AG09319 (cell line): Measurements from ENCODE around the gene SMIM45.

Experiments
- DNase-seq: peaks from one replicate; pipeline ENCODE4 v3.0.0-alpha.2; 2010; ENCODE audit warnings: low read depth; ENCODE audit errors: extremely low read depth
- TF ChIP-seq, protein P1 (sequence below): IDR thresholded peaks from 2 replicates; pipeline ENCODE4 v1.5.1; 2011; ENCODE audit warnings: low read depth, mild to moderate bottlenecking, inconsistent platforms, low read length, moderate library complexity

SMIM45 gene

DNA sequence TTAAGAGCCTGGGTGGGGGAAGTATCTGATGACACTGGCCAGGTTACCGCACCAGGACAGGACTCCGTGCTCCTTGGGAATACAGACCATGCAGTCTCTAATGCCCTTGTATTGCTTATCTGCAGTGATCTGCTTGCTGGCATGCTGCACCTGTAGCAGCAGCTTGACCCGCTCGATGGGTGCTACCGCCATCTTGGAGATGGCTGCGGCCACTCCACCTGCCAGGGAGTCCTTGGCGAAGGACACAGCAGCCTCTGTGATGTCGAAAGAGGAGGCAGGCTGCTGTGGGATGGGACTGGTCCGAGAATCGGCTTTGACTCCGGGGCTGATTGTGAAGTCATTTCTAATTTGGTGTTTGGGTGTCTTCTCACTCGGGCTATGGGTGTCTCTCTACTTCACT is 49.8 kb downstream of the SMIM45 start:
- TF ChIP-seq, protein P1, sequence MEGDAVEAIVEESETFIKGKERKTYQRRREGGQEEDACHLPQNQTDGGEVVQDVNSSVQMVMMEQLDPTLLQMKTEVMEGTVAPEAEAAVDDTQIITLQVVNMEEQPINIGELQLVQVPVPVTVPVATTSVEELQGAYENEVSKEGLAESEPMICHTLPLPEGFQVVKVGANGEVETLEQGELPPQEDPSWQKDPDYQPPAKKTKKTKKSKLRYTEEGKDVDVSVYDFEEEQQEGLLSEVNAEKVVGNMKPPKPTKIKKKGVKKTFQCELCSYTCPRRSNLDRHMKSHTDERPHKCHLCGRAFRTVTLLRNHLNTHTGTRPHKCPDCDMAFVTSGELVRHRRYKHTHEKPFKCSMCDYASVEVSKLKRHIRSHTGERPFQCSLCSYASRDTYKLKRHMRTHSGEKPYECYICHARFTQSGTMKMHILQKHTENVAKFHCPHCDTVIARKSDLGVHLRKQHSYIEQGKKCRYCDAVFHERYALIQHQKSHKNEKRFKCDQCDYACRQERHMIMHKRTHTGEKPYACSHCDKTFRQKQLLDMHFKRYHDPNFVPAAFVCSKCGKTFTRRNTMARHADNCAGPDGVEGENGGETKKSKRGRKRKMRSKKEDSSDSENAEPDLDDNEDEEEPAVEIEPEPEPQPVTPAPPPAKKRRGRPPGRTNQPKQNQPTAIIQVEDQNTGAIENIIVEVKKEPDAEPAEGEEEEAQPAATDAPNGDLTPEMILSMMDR = no peak
- no peak for DNase-seq

DNA sequence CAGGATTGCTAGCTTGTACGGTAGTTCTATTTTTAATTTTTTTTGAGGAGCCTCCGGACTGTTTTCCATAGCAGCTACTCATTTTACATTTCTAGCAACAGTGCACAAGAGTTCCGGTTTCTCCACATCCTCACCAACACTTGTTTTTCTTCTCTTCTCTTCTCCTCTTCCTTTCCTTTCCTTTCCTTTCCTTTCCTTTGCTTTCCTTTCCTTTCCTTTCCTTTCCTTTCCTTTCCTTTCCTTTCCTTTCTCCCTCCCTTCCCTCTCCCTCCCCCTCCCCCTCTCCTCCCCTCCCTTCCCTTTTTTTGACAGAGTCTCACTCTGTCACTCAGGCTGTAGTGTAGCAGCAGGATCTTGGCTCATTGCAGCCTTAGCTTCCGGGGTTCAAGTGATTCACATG is 56.0 kb downstream of the SMIM45 start:
- DNase-seq = no peak
- TF ChIP-seq, protein P1 = no peak
